HG03060 (cell line): ENCODE measurements around the gene ITPR1.
"Not testable (repeated sequence)": the region's sequence is repeated elsewhere in the genome, so short reads cannot be mapped to it uniquely, and the experiment has no call there.

ENCODE experiments used
- ATAC-seq: cut with Tn5 transposase; IDR thresholded peaks from one replicate; pipeline ENCODE4 v1.9.1; 2021; ENCODE audit warnings: low read depth, moderate number of reproducible peaks; ENCODE audit not compliant: unreplicated experiment

Gene ITPR1

DNA sequence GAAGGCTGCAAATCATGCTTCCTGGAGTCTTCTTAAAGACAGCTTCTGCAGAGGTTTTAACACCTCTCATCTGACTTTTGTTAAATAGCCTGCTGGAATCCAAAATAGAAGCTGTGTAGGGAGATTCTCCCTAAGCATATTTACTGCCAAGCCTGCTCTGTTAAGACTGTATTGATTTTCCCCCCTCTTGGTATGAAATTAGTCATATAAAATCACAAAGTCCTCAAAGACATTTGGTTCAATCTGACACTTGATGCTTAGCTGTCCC is 94.6 kb downstream of the ITPR1 start:
- ATAC-seq = no peak

DNA sequence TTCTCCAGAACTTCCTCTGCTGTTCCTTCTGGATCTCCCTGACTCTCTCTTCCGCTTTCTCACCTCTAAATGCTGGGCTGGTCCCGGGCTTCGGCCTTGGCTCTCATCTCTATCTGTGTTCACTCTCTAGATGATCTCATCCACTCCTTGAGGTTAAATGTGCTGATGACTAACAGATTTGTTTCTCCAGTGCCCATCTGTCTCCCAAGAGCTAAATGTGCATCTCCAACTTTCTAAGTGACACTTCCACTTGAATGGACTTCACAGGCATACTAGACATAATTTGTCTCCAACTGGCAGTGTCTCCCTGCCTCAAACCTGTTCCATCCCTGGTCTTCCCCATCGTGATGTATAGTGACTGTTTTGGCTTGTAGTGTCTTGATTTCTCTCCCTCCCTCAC is 95.3 kb downstream of the ITPR1 start:
- no peak for ATAC-seq

GRCh38 chr3:4589475-4590097 is 96.4 kb downstream of the ITPR1 start:
- ATAC-seq = no peak

GRCh38 chr3:4590849-4591248 is 97.7 kb downstream of the ITPR1 start:
- not testable (repeated sequence) for ATAC-seq

- ATAC-seq = no peak
These were observed 98.5 kb downstream of the ITPR1 start for GRCh38 chr3:4591669-4592068.

DNA sequence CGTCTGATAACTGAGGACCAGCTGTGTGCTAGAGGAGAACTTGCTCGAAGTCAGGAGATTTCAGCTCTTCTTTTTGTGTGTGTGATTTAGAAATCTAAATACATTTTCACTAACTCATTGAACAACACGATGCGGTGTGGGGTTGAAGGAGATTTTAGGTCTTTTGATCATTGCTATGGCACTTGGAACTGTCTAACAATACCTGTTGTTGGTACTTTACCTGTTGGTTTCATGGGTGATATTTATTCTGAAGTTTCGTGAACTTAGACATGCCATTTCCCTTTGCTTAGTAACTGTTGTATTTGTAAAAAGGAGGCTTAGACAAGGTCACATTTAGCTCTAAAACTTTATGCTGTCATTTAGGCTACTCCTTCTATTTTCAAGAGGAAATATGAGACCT is 99.9 kb downstream of the ITPR1 start:
- no peak for ATAC-seq

GRCh38 chr3:4595710-4596113 is 102.6 kb downstream of the ITPR1 start:
- ATAC-seq = no peak

GRCh38 chr3:4596612-4597011 is 103.5 kb downstream of the ITPR1 start:
- ATAC-seq = no peak

- ATAC-seq = no peak
These were observed 104.2 kb downstream of the ITPR1 start for GRCh38 chr3:4597208-4597985.

DNA sequence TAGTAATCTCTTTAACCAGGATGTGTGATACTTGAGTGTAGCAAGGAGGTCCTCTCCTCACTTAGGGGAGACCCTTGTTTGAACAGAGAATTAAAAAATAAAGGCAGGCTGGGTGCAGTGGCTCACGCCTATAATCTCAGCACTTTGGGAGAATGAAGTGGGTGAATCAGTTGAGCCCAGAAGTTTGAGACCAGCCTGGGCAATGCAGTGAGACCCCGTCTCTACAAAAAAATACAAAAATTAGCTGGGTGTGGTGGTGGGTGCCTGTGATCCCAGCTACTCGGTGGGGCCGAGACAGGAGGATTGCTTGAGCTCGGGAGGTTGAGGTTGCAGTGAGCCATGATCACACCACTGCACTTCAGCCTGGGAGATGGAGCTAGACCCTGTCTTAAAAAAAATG is 105.1 kb downstream of the ITPR1 start:
- not testable (repeated sequence) for ATAC-seq

- ATAC-seq = no peak
These were observed 106.5 kb downstream of the ITPR1 start for GRCh38 chr3:4599612-4600011.

DNA sequence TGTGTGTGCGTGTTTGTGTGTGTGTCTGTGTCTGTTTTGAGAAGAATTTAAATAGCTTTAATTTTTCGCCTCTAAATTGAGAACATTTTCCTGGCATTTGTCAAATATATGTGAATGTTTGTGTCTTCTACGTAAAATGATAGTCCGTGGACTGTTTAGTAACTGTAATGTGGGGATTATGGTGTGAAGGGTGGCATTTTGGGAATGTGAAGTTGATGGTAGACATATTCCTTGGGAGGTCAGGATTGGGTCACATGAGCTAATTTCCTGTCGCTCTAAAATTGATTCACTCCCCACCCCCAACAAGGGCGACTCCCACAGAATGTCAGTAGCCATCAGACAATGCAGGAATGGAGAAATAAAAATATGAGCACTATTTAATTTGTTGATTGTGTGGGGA is 107.3 kb downstream of the ITPR1 start:
- ATAC-seq = no peak

DNA sequence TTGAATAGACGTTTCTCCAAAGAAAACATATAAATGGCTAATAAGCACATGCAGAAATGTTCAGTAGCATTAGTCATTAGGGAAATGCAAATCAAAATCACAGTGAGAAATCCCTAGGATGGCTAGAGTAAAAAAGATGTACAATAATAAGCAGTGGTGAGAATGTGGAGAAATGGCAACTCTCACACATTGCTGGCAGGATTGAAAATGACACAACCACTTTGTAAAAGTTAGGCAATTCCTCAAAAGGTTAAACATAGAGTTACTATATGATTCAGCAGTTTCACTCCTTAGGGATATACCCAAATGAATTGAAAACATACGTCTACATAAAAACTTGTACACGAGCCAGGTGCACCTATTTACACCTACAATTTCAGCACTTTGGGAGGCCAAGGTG is 108.7 kb downstream of the ITPR1 start:
- ATAC-seq = no peak

GRCh38 chr3:4604693-4605092 is 111.5 kb downstream of the ITPR1 start:
- no peak for ATAC-seq

DNA sequence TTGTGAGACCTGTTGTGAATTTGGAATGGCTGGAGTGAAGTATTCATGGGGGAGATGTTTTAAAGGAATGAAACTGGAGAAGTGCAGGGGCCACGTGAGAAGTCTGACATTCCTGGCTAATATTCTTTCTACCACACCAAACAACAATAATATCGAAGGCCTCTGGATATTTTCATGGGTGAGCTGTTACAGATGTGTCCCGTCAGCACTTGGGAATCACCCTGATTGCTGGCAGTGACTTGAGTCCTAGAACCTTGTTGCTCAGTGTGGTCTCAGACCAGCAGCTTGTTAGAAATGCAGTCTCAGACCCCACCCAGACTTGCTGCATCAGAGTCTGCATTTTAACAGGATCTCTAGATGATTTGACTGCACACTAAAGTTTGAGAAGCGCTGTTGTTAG is 113.8 kb downstream of the ITPR1 start:
- ATAC-seq = no peak

- ATAC-seq = no peak
These were observed 120.2 kb downstream of the ITPR1 start for GRCh38 chr3:4613366-4613765.

DNA sequence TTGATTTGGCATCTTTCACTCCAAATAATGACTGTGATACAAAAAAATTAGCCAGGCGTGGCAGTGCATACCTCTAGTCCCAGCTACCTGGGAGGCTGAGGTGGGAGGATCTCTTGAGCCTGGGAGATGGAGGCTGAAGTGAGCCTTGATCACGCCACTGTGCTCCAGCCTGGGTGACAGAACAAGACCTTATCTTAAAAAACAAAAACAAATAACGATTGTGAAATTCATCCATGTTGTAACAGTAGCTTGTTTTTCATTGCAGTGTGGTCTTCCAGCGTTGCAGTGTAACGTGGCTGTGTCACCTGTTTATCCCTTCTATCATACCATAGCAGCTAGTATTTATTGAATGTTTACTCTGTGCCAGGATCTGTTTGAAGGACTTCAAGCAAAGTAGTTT is 120.9 kb downstream of the ITPR1 start:
- ATAC-seq = no peak

- ATAC-seq = no peak
These were observed 121.8 kb downstream of the ITPR1 start for GRCh38 chr3:4614927-4615326.

GRCh38 chr3:4615750-4616149 is 122.6 kb downstream of the ITPR1 start:
- no peak for ATAC-seq

DNA sequence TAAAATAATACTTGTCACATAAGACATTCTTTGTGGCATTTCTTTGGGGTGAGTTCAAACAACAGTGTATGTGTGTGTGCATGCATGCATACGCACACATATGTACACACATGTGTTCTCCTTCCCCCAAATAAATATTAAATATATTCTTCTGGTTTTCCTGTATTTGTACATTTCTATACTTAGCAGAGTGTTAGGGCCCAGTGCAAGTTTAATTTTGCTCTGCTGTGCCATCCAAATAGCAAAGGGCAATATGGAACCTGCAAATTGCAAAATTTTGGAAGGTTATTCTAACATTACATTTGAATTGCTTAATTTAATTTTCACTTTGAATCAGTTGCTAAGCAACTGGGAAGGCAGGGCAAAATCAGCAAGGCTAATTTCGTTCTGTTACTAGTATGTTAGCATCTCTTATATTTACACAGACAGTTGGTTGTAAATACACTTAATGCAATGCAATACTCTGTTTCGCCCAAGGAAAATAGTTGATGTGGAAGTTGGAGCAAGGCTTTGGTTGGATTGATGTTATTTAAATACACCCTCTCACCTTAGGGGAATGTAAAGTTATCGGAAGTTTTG is 130.4 kb downstream of the ITPR1 start:
- ATAC-seq = no peak

DNA sequence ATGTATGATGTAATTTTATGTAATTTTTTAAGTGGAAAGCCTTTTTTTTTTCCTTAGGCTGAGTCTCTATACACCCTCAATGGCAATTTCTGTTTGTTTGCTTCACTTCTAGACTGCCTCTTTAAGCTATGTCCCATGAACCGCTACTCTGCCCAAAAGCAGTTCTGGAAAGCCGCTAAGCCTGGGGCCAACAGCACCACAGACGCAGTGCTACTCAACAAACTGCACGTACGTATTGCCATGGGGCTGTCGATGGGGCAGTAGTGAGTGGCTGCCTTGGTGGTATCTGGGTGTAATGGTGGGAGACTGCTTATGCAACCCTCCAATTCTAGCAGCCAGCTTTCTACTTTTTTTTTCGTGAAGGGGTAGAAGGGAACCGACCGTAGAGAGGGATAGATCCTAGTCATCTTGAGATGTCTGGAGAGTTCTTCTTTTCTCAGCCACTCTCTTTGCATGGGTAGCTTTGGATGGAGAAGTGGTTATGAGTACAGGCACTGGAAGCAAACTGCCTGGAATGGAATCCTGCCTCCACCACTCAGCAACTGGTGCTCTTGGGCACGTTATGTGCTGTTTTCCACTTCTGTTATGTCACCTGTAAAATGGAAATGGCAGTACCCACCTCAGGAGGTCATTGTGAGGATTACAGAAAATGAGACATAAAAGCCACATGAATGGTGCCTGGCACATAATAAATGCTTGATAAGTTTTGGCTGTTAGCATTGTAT is 134.7 kb downstream of the ITPR1 start:
- no peak for ATAC-seq
